Renal cortex interstitium (tissue), 15 donors: Measurements from ENCODE around the gene RNF187. TPM values are rescaled to one million over a fixed set of nuclear protein-coding genes. Genes with fewer than 3 reads are reported as not detected.

Source experiments
- DNase-seq, 11 donors: peaks; one replicate each; pipeline ENCODE4 v3.0.0-alpha.2; 2013; ENCODE audit warnings: low read depth in 9 of 11, low spot score in 4 of 11; ENCODE audit errors: extremely low read depth in 1 of 11
- long read RNA-seq, 16 experiments: transcript quantifications; one replicate each; lab custom pipeline, GENCODE V29; 2026
- polyA plus RNA-seq, 3 donors: library from polyadenylated mRNA; unstranded; fragments of 120-200 nt; gene quantifications; one replicate each; pipeline ENCODE4 v1.2.1, GENCODE V29; 2013; ENCODE audit not compliant: insufficient read length in 3 of 3

RNF187 gene
- 10 to 100 TPM; 78.3 to 99.9 (median 82.5) TPM for polyA plus RNA-seq
- long read RNA-seq, donor 1, transcript RNF187-201 (4 exons, 3,017 nt): major isoform, 28 of 56 reads
- long read RNA-seq, donor 1, partial matches to known transcripts: 23 of 56 reads
- long read RNA-seq, donor 1, other reads (novel, unspliced or antisense): 5 of 56 reads
- long read RNA-seq, donor 2, transcript RNF187-201 (4 exons, 3,017 nt): major isoform, 27 of 58 reads
- long read RNA-seq, donor 2, partial matches to known transcripts: 26 of 58 reads
- long read RNA-seq, donor 2, other reads (novel, unspliced or antisense): 5 of 58 reads
- long read RNA-seq, donor 3, transcript RNF187-201 (4 exons, 3,017 nt): major isoform, 52 of 80 reads
- long read RNA-seq, donor 3, partial matches to known transcripts: 28 of 80 reads
- long read RNA-seq, donor 3, other reads (novel, unspliced or antisense): 0 of 80 reads
- long read RNA-seq, donor 4, transcript RNF187-201 (4 exons, 3,017 nt): major isoform, 29 of 29 reads
- long read RNA-seq, donor 4, partial matches to known transcripts: 0 of 29 reads
- long read RNA-seq, donor 4, other reads (novel, unspliced or antisense): 0 of 29 reads
- long read RNA-seq, donor 5: 0 reads
- long read RNA-seq, donor 6, transcript RNF187-201 (4 exons, 3,017 nt): major isoform, 24 of 29 reads
- long read RNA-seq, donor 6, partial matches to known transcripts: 0 of 29 reads
- long read RNA-seq, donor 6, other reads (novel, unspliced or antisense): 5 of 29 reads
- long read RNA-seq, donor 7, transcript RNF187-201 (4 exons, 3,017 nt): major isoform, 32 of 42 reads
- long read RNA-seq, donor 7, partial matches to known transcripts: 5 of 42 reads
- long read RNA-seq, donor 7, other reads (novel, unspliced or antisense): 5 of 42 reads
- long read RNA-seq, donor 8, transcript RNF187-201 (4 exons, 3,017 nt): major isoform, 59 of 64 reads
- long read RNA-seq, donor 8, partial matches to known transcripts: 5 of 64 reads
- long read RNA-seq, donor 8, other reads (novel, unspliced or antisense): 0 of 64 reads
- long read RNA-seq, donor 9, transcript RNF187-201 (4 exons, 3,017 nt): major isoform, 34 of 43 reads
- long read RNA-seq, donor 9, partial matches to known transcripts: 0 of 43 reads
- long read RNA-seq, donor 9, other reads (novel, unspliced or antisense): 9 of 43 reads
- long read RNA-seq, donor 10, transcript RNF187-201 (4 exons, 3,017 nt): major isoform, 26 of 26 reads
- long read RNA-seq, donor 10, partial matches to known transcripts: 0 of 26 reads
- long read RNA-seq, donor 10, other reads (novel, unspliced or antisense): 0 of 26 reads
- long read RNA-seq, donor 11, transcript RNF187-201 (4 exons, 3,017 nt): major isoform, 24 of 30 reads
- long read RNA-seq, donor 11, partial matches to known transcripts: 6 of 30 reads
- long read RNA-seq, donor 11, other reads (novel, unspliced or antisense): 0 of 30 reads
- long read RNA-seq, donor 12, transcript RNF187-201 (4 exons, 3,017 nt): major isoform, 27 of 27 reads
- long read RNA-seq, donor 12, partial matches to known transcripts: 0 of 27 reads
- long read RNA-seq, donor 12, other reads (novel, unspliced or antisense): 0 of 27 reads
- long read RNA-seq, donor 13, transcript RNF187-201 (4 exons, 3,017 nt): major isoform, 46 of 98 reads
- long read RNA-seq, donor 13, partial matches to known transcripts: 43 of 98 reads
- long read RNA-seq, donor 13, other reads (novel, unspliced or antisense): 9 of 98 reads
- long read RNA-seq, donor 14, transcript RNF187-201 (4 exons, 3,017 nt): major isoform, 20 of 20 reads
- long read RNA-seq, donor 14, partial matches to known transcripts: 0 of 20 reads
- long read RNA-seq, donor 14, other reads (novel, unspliced or antisense): 0 of 20 reads
- long read RNA-seq, donor 15, transcript RNF187-201 (4 exons, 3,017 nt): major isoform, 11 of 23 reads
- long read RNA-seq, donor 15, partial matches to known transcripts: 12 of 23 reads
- long read RNA-seq, donor 15, other reads (novel, unspliced or antisense): 0 of 23 reads
- long read RNA-seq, donor 16, transcript RNF187-201 (4 exons, 3,017 nt): major isoform, 77 of 104 reads
- long read RNA-seq, donor 16, partial matches to known transcripts: 12 of 104 reads
- long read RNA-seq, donor 16, other reads (novel, unspliced or antisense): 15 of 104 reads

DNA sequence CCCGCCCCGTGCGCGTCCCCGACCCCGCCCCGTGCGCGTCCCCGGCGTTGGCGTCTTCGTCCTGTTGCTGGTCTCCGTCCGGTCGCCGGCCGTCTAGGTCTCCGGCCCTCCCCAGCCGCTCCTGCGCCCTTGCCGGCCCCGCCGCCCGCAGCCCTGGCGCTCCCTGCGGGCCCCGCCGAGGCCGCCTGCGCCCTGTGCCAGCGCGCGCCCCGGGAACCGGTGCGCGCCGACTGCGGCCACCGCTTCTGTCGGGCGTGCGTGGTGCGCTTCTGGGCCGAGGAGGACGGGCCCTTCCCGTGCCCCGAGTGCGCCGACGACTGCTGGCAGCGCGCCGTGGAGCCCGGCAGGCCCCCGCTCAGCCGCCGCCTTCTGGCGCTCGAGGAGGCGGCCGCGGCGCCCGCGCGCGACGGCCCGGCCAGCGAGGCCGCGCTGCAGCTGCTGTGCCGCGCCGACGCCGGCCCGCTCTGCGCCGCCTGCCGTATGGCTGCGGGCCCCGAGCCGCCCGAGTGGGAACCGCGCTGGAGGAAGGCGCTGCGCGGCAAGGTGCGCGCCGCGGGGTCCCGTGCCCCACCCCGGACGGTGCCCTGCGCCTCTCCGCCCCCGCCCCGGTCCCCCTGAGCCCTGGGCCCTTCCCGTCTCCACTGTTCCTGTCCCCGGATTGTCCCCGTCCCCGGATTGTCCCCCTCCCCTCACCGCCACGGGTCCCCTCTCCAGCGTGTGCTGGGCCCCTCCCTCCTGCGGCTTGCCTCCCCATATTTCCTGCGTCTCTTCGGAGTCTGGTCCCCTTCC lies at the start of gene RNF187:
Gene RNF187, plus strand, starts transcription at position 47 of the 789 bp plus-strand sequence.
- peak in 1 of 11 donors; percentile 86 for DNase-seq

GRCh38 chr1:228437424-228437962 lies 49.7 kb upstream of the RNF187 start:
- DNase-seq: no peak

DNA sequence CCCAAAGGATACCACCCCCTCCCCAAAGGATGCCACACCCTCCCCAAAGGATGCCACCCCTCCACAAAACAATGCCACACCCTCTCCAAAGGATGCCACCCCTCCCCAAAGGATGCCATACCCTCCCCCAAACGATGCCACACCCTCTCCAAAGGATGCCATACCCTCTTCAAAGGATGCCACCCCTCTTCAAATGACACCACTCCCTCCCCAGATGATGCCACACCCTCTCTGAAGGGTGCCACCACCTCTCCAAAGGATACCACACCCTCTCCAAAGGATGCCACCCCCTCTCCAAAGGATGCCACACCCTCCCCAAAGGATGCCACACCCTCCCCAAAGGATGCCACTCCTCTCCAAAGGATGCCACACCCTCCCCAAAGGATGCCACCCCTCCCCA lies 48.9 kb upstream of the RNF187 start:
- DNase-seq: no peak

- DNase-seq: no peak
These were observed 46.3 kb upstream of the RNF187 start for GRCh38 chr1:228440761-228441500.

DNA sequence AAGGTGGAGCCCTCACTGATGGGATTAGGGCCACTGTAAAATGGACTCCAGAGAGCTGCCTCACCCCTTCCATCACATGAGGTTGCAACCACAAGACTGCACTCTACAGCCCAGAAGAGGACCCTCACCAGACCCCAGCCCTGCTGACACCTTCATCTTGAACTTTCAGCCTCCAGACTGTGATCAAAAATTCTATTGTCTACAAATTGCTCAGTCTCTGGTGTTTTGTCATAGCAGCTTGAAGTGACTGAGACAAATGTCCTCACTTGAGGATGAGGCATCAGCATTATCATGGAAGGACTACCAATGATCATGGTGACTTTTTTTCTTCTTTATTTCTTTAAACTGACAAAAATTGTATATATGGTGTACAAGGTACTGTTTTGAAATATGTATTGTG lies 43.8 kb upstream of the RNF187 start:
- DNase-seq: no peak

- no peak for DNase-seq
These were observed 41.7 kb upstream of the RNF187 start for GRCh38 chr1:228445490-228445842.

- peak in 1 of 11 donors; percentile 59 for DNase-seq
These were observed 41.1 kb upstream of the RNF187 start for GRCh38 chr1:228445843-228446650.

- no peak for DNase-seq
These were observed 40.3 kb upstream of the RNF187 start for GRCh38 chr1:228446852-228447251.

GRCh38 chr1:228448372-228448771 lies 38.8 kb upstream of the RNF187 start:
- DNase-seq: no peak

DNA sequence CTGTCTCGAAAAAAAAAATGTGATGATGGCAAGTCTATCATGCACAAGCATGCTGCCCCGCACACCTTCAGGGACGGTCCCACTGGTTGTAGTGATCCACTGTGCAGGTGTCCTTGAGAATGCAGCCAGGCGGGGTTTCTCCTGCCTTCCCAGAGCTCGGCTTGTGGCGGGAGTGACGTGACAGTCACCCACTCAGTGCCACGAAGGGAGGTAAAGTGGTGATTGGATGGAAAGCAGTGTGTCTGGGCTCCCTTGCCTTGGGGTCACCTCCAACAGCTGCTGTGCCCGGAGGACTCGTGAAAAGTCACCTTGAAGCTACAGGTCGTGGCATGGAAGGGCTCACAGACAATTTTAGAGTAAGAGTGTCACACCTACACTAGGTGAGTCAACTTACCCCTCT lies 37.0 kb upstream of the RNF187 start:
- DNase-seq: no peak

DNA sequence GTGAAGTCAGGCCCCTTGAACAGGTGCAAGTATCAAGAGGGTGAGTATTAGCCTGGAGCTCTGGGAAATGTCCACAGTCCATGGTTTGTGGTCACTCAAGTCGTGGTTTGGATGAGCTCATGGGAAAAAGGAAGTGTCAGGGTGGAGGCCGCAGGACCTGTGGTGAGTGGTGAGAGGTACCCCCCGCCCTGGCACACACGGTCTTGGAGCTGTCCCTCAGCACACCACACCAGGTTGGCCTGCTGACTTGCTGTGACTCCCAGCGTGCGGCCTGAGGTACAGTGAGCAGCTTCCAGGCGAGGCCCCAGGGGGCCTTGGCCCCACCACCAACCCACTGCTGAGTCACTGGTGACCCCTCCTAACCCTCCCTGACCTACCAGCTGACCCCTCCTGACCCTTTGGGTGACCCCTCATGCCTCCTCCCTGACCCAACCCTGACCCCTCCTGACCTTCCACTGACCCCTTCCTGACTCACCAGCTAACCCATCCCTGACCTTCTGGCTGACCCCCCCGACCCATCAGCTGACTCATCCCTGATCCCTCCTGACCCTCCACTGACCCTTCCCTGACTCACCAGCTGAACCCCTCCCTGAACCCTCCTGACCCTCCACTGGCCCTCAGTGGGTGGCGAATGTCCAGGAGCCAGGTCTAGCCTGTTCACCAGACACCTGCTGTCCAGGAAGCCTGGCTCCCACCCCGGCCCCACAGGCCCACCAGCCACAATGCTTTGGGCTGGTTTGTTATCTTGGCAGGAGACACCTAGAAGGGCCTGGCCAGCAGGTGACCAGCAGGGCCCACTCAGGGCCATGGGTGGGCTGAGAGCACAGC lies 34.8 kb upstream of the RNF187 start:
- no peak for DNase-seq

DNA sequence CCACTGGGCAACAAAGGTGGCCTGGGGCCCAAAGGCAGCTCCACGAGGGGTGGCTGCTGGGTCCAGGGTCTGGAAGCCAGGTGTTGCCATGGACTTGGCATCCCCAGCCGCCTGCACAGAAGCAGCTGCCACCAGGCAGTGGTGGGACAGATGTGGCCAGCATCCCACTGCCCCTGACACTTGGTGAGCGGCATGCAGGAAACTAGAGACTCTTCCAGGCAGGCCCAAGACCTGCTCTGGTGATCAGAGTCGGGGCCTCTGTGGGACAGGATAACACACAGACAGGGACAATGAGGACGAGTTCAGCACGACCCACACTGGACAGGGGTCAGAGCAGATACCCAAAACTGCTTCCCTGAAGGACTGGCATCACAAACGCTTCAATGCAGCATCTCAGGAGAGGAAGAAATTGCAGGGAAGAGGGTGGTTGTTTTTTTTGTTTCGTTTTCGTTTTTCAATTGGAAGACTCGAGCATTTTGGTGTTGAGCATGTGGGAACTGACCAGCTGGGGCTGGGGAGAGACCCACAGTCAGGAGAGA lies 34.1 kb upstream of the RNF187 start:
- no peak for DNase-seq

DNA sequence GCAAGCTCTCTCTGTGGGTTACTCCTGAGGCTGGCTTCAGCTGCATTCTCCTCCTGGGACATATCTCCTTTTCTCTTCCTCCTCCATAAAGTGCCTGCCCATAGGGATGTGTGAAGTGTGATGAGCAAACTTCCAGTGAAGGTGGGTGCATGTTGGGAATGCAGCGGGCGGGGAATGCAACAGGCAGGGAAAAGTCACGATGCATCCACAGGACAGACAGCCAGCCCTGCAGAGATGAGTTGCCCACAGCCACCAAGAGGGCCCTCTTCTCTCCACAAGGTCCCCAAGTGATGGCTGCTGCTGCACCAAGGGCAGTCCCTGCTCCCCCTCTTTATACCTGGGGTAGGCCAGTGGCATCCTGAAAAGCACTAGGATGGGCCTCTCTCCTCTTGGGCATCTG lies 33.6 kb upstream of the RNF187 start:
- no peak for DNase-seq

DNA sequence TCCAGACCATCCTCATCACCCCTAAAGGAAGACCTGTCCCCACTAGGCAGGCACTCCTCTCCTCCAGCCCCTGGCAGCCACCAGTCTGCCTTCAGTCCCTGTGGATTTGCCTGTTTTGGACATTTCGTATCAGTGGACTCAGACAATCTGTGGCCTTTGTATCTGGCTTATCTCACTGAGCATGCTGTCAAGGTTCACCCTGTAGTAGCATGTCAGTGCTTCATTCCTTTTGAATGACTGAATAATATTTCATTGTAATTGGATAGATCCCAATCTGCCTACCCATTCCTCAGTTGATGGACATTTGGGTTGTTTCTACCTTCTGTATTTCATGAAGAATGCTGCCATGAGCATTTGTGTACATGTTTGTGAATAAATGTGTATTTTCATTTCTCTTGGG lies 32.9 kb upstream of the RNF187 start:
- DNase-seq: no peak
